ENCODE measurements around the gene C1orf232. TPM values are rescaled to one million over a fixed set of nuclear protein-coding genes. Genes with fewer than 3 reads are reported as not detected.

The C1orf232 gene
- total and polyA plus RNA-seq, 2 experiments from 2014 or later: not detected

GRCh38 chr1:26210147-26210870 lies 41.5 kb upstream of the C1orf232 start:
- Mint-ChIP-seq H3K4me1 (no peaks in the 10 kb centered on the region), H3K27ac (no peak overlapping the region), H3K9me3 (no peaks in the 10 kb centered on the region), H3K36me3 (ENCODE audit: low read depth) (no peaks in the 10 kb centered on the region), H3K27me3 (ENCODE audit: insufficient read depth, low read depth, poor library complexity) (peaks cover 2% of the 10 kb centered on the region), H3K4me3 (no peak overlapping the region)
- Histone ChIP-seq H3K4me2 (no peak overlapping the region), H3K27me3 (ENCODE audit: insufficient read depth) (no peaks in the 10 kb centered on the region), H3K4me1 (ENCODE audit: insufficient read depth) (no peaks in the 10 kb centered on the region), H4K20me1 (replicated peaks; ENCODE audit: insufficient read depth) (no peaks in the 10 kb centered on the region), H3K9me2 (ENCODE audit: insufficient read depth) (no peaks in the 10 kb centered on the region), H3K79me2 (replicated peaks; ENCODE audit: insufficient read depth) (no peaks in the 10 kb centered on the region), H3K36me3 (ENCODE audit: insufficient read depth) (no peaks in the 10 kb centered on the region), H3F3A (replicated peaks; ENCODE audit: low read depth) (no peaks in the 10 kb centered on the region), H2AFZ (no peak overlapping the region), H3K27ac (ENCODE audit: low read depth) (no peak overlapping the region), H3K4me3 (no peak overlapping the region)
- no peak for DNase-seq (ENCODE audit: low spot score)
- no peak for TF ChIP-seq ZNF114 (CRISPR knock-in tag; IDR thresholded peaks at IDR 0.05)
- TF ChIP-seq ZNF331 (CRISPR knock-in tag; IDR thresholded peaks at IDR 0.05; ENCODE audit: low read depth): no peak
- TF ChIP-seq EZH2 (IDR thresholded peaks at IDR 0.05; ENCODE audit: low read depth, unreplicated experiment): no peak
- no peak for ATAC-seq

- peak; percentile 58 for DNase-seq (ENCODE audit: low spot score)
- peak; percentile 16 for ATAC-seq
- peaks cover 23% of the 10 kb centered on the region for H3K4me1 Mint-ChIP-seq
These were observed 35.0 kb upstream of the C1orf232 start for GRCh38 chr1:26203642-26204318.

More at GRCh38 chr1:26203642-26204318, 35.0 kb upstream of the C1orf232 start:
- Histone ChIP-seq H4K20me1 (replicated peaks; ENCODE audit: insufficient read depth) (no peaks in the 10 kb centered on the region), H3K79me2 (replicated peaks; ENCODE audit: insufficient read depth) (no peaks in the 10 kb centered on the region), H3F3A (replicated peaks; ENCODE audit: low read depth) (no peaks in the 10 kb centered on the region), H3K36me3 (ENCODE audit: insufficient read depth) (no peaks in the 10 kb centered on the region), H2AFZ (no peak overlapping the region), H3K27ac (ENCODE audit: low read depth) (no peak overlapping the region), H3K4me2 (no peak overlapping the region), H3K4me1 (ENCODE audit: insufficient read depth) (no peaks in the 10 kb centered on the region), H3K4me3 (no peak overlapping the region), H3K27me3 (ENCODE audit: insufficient read depth) (no peaks in the 10 kb centered on the region), H3K9me2 (ENCODE audit: insufficient read depth) (no peaks in the 10 kb centered on the region)
- Mint-ChIP-seq H3K9me3 (no peaks in the 10 kb centered on the region), H3K27me3 (ENCODE audit: insufficient read depth, low read depth, poor library complexity) (peaks cover 26% of the 10 kb centered on the region), H3K27ac (no peak overlapping the region), H3K4me3 (no peak overlapping the region), H3K36me3 (ENCODE audit: low read depth) (no peaks in the 10 kb centered on the region)
- TF ChIP-seq CTCF (conservative IDR thresholded peaks at IDR 0.05; ENCODE audit: low read depth in 2 of 2): peak; percentile 36 to 72; a peak in 2 of 4 replicates
- TF ChIP-seq EZH2phosphoT487 (IDR thresholded peaks at IDR 0.05; ENCODE audit: unreplicated experiment): no peak
- TF ChIP-seq JUNB (IDR thresholded peaks at IDR 0.05; ENCODE audit: unreplicated experiment): peak; percentile 72
- TF ChIP-seq NANOG (IDR thresholded peaks at IDR 0.05; ENCODE audit: borderline replicate concordance): no peak
- TF ChIP-seq CREB1 (CRISPR knock-in tag; IDR thresholded peaks at IDR 0.05; ENCODE audit: low read depth): no peak
